Measurements from ENCODE around the gene GALNT12. TPM values are rescaled to one million over a fixed set of nuclear protein-coding genes. Genes with fewer than 3 reads are reported as not detected.
A peak's percentile ranks its signal among the peaks of the same experiment; 100 is the strongest.

The GALNT12 gene
- total and polyA plus RNA-seq, 2 experiments from 2014 or later, result 13.9 to 16.4 TPM

GRCh38 chr9:98783518-98784226 lies 23.8 kb upstream of the GALNT12 start:
- WGBS (ENCODE audit: low lambda C conversion rate, missing lambda C conversion rate), result 95% methylated on average over 16 of the region's 16 CpGs
- Histone ChIP-seq H3K4me3 (no peak overlapping the region), H3K4me1 (ENCODE audit: insufficient read depth) (peaks cover 29% of the 10 kb centered on the region), H3K4me2 (no peak overlapping the region), H3K27me3 (no peaks in the 10 kb centered on the region), H3K79me2 (peaks cover 9% of the 10 kb centered on the region), H3K9me2 (replicated peaks; ENCODE audit: insufficient read depth) (no peaks in the 10 kb centered on the region), H3K27ac (peak overlapping the region; percentile 94), H4K20me1 (ENCODE audit: insufficient read depth, poor library complexity, severe bottlenecking) (no peaks in the 10 kb centered on the region), H3K36me3 (replicated peaks; ENCODE audit: insufficient read depth, low read depth) (no peaks in the 10 kb centered on the region), H3K9me3 (ENCODE audit: low read depth) (no peaks in the 10 kb centered on the region), H2AFZ (no peak overlapping the region)
- DNase-seq (ENCODE audit: low spot score), result no peak
- TF ChIP-seq EZH2phosphoT487 (IDR thresholded peaks at IDR 0.05; ENCODE audit: low read depth, severe bottlenecking, unreplicated experiment) (no peak), EZH2 (IDR thresholded peaks at IDR 0.05; ENCODE audit: borderline replicate concordance) (no peak), CTCF (IDR thresholded peaks at IDR 0.05; ENCODE audit: poor library complexity) (no peak)

GRCh38 chr9:98784831-98785806 lies 22.4 kb upstream of the GALNT12 start:
- Histone ChIP-seq H3K27me3 (no peaks in the 10 kb centered on the region), H3K4me1 (ENCODE audit: insufficient read depth) (peaks cover 21% of the 10 kb centered on the region), H3K79me2 (peaks cover 9% of the 10 kb centered on the region), H3K4me3 (no peak overlapping the region), H3K27ac (no peak overlapping the region), H3K9me3 (ENCODE audit: low read depth) (no peaks in the 10 kb centered on the region), H3K4me2 (no peak overlapping the region), H2AFZ (no peak overlapping the region), H3K36me3 (replicated peaks; ENCODE audit: insufficient read depth, low read depth) (peaks cover 3% of the 10 kb centered on the region), H3K9me2 (replicated peaks; ENCODE audit: insufficient read depth) (no peaks in the 10 kb centered on the region), H4K20me1 (ENCODE audit: insufficient read depth, poor library complexity, severe bottlenecking) (no peaks in the 10 kb centered on the region)
- WGBS (ENCODE audit: low lambda C conversion rate, missing lambda C conversion rate), result 81% methylated on average over 11 of the region's 11 CpGs
- DNase-seq (ENCODE audit: low spot score), result no peak
- TF ChIP-seq CTCF (IDR thresholded peaks at IDR 0.05; ENCODE audit: poor library complexity), result no peak
- no peak for TF ChIP-seq EZH2phosphoT487 (IDR thresholded peaks at IDR 0.05; ENCODE audit: low read depth, severe bottlenecking, unreplicated experiment)
- no peak for TF ChIP-seq EZH2 (IDR thresholded peaks at IDR 0.05; ENCODE audit: borderline replicate concordance)

GRCh38 chr9:98786750-98787510 lies 20.5 kb upstream of the GALNT12 start:
- H3K4me3 ChIP-seq, result no peak overlapping the region
- H4K20me1 ChIP-seq (ENCODE audit: insufficient read depth, poor library complexity, severe bottlenecking), result no peaks in the 10 kb centered on the region
- H3K9me3 ChIP-seq (ENCODE audit: low read depth), result no peaks in the 10 kb centered on the region
- no peak overlapping the region for H3K4me2 ChIP-seq
- peaks cover 20% of the 10 kb centered on the region for H3K79me2 ChIP-seq
- H3K27ac ChIP-seq, result peak overlapping the region; percentile 69
- no peaks in the 10 kb centered on the region for H3K9me2 ChIP-seq (replicated peaks; ENCODE audit: insufficient read depth)
- DNase-seq (ENCODE audit: low spot score), result no peak
- no peaks in the 10 kb centered on the region for H3K27me3 ChIP-seq
- H2AFZ ChIP-seq, result no peak overlapping the region
- H3K4me1 ChIP-seq (ENCODE audit: insufficient read depth), result peaks cover 21% of the 10 kb centered on the region
- H3K36me3 ChIP-seq (replicated peaks; ENCODE audit: insufficient read depth, low read depth), result peaks cover 3% of the 10 kb centered on the region
- 89% methylated on average over 4 of the region's 4 CpGs for WGBS (ENCODE audit: low lambda C conversion rate, missing lambda C conversion rate)
- TF ChIP-seq EZH2phosphoT487 (IDR thresholded peaks at IDR 0.05; ENCODE audit: low read depth, severe bottlenecking, unreplicated experiment) (no peak), EZH2 (IDR thresholded peaks at IDR 0.05; ENCODE audit: borderline replicate concordance) (no peak), CTCF (IDR thresholded peaks at IDR 0.05; ENCODE audit: poor library complexity) (no peak)

All from hepatocyte (in vitro differentiated cells).